GM18502 (cell line): ENCODE results near the gene FAM177B.
"Not testable (repeated sequence)": the region's sequence is repeated elsewhere in the genome, so short reads cannot be mapped to it uniquely, and the experiment has no call there.

Source experiments
- ATAC-seq: cut with Tn5 transposase; IDR thresholded peaks from one replicate; pipeline ENCODE4 v1.9.1; 2021; ENCODE audit warnings: mild to moderate bottlenecking; ENCODE audit not compliant: unreplicated experiment, poor library complexity

The FAM177B gene

GRCh38 chr1:222739465-222739864 is 2.5 kb downstream of the FAM177B start:
- no peak for ATAC-seq

GRCh38 chr1:222739929-222740328 is 2.9 kb downstream of the FAM177B start:
- no peak for ATAC-seq

- ATAC-seq: not testable (repeated sequence)
Measured at GRCh38 chr1:222741630-222742457, 4.8 kb downstream of the FAM177B start.

- no peak for ATAC-seq
Measured at GRCh38 chr1:222749927-222750326, 12.9 kb downstream of the FAM177B start.

GRCh38 chr1:222750651-222751050 is 13.6 kb downstream of the FAM177B start:
- peak; percentile 92 for ATAC-seq

GRCh38 chr1:222751255-222751654 is 14.3 kb downstream of the FAM177B start:
- ATAC-seq: peak; percentile 25

GRCh38 chr1:222754366-222755139 is 17.6 kb downstream of the FAM177B start:
- no peak for ATAC-seq

GRCh38 chr1:222757646-222758268 is 20.8 kb downstream of the FAM177B start:
- no peak for ATAC-seq

- ATAC-seq: no peak
Measured at GRCh38 chr1:222759451-222760035, 22.5 kb downstream of the FAM177B start.

GRCh38 chr1:222761083-222761482 is 24.1 kb downstream of the FAM177B start:
- no peak for ATAC-seq

GRCh38 chr1:222762178-222762577 is 25.2 kb downstream of the FAM177B start:
- ATAC-seq: not testable (repeated sequence)

GRCh38 chr1:222767152-222767571 is 30.2 kb downstream of the FAM177B start:
- no peak for ATAC-seq

GRCh38 chr1:222768592-222768991 is 31.6 kb downstream of the FAM177B start:
- ATAC-seq: no peak

GRCh38 chr1:222769181-222769580 is 32.2 kb downstream of the FAM177B start:
- ATAC-seq: no peak

- no peak for ATAC-seq
Measured at GRCh38 chr1:222769971-222770620, 33.1 kb downstream of the FAM177B start.

GRCh38 chr1:222772996-222773379 is 36.0 kb downstream of the FAM177B start:
- ATAC-seq: peak; percentile 91

GRCh38 chr1:222777463-222777862 is 40.5 kb downstream of the FAM177B start:
- no peak for ATAC-seq

GRCh38 chr1:222777977-222778376 is 41.0 kb downstream of the FAM177B start:
- ATAC-seq: no peak

GRCh38 chr1:222781251-222781650 is 44.2 kb downstream of the FAM177B start:
- ATAC-seq: peak; percentile 77

- no peak for ATAC-seq
Measured at GRCh38 chr1:222783051-222783450, 46.0 kb downstream of the FAM177B start.
